SH-SY5Y (cell line): ENCODE measurements around the gene PLEKHG5.

Experiments
- GATA2 ChIP-seq: IDR thresholded peaks from 2 replicates; pipeline ENCODE4 v1.6.1; 2011; ENCODE audit warnings: mild to moderate bottlenecking, low read depth, low read length
- GATA3 ChIP-seq: IDR thresholded peaks from 2 replicates; pipeline ENCODE4 v1.6.1; 2011; ENCODE audit warnings: low read depth, mild to moderate bottlenecking, low read length, moderate library complexity

DNA sequence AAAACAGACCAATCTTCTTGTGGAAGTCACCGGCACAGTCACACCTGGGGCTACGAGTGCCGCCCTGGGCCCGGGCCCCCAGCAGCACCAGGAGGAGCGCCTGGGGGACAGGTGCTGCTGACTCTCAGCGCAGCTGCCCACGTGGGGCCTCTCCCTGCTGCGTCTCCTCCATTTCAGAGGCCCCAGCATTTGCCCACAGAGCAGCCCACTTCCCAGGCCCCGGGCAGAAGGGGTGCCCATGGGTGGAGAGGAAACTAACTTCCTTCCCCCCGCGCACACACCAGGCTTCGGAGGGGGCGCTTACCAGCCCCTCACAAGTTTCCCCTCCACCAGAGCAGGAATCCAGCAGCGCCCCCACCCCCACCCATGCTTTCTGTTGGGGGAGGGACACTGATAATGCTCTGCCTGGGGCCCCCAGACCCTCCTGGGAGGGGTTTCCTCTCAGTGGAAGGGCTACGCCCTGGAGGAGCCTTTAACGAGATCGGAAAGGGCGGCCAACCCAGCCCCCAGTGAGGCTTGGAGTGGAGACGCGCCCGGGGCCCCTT lies 25.9 kb downstream of the PLEKHG5 start:
- TF ChIP-seq GATA2 (no peak), GATA3 (no peak)
